Measurements from ENCODE around the gene KCNA3.

- no peak for TF ChIP-seq GATA3 (IDR thresholded peaks at IDR 0.05; ENCODE audit: low read depth, low read length)
- TF ChIP-seq GATA2 (IDR thresholded peaks at IDR 0.05; ENCODE audit: low read depth, low read length), result no peak
Measured at GRCh38 chr1:110717179-110717578, 42.4 kb upstream of the KCNA3 start.

Data from SH-SY5Y (cell line).